DMS 273 (cell line): Measurements from ENCODE around the gene ME2.
"Not testable (repeated sequence)": the region's sequence is repeated elsewhere in the genome, so short reads cannot be mapped to it uniquely, and the experiment has no call there.

ENCODE experiments used
- DNase-seq: peaks from one replicate; lab custom pipeline; 2025; ENCODE audit not compliant: unreplicated experiment; lab: John Stamatoyannopoulos, UW

ME2 gene

DNA sequence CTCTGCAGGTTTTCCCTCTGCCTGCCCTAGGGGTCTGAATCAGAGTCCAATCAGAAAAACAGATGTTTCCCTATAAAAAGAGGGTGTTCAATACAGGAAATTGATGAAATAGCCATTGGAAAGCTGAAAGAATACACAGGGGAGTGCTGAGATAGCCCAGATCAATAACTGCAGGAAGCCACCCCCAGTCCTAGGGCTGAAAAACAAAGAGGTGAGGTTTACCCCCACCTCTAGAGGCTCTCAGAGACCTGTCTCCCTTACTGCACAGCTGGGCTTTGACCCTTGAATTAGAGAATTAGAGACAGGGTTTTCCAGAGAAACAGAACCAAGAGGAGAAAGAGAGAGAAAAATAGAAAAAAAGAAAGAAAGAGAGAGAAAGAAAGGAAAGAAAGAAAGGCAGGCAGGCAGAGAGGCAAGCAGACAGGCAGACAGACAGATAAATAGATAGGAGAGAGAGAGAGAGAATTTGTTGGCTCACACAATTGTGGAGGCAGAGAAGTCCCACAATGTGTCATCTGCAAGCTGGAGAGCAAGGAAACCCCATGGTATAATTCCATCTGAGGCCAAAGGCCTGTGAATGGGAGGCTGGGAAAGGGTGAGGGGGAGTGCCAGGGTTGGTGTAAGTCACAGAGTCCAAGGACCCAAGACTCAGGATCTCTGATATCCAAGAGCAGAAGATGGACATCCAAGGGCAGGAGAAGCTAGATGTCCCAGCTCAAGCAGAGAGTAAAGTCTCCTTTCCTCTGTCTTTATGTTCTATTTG, 18.9 kb upstream of the ME2 start:
- no peak for DNase-seq

GRCh38 chr18:50861617-50862016, 17.3 kb upstream of the ME2 start:
- DNase-seq: no peak

GRCh38 chr18:50862401-50862800, 16.5 kb upstream of the ME2 start:
- no peak for DNase-seq

GRCh38 chr18:50863840-50864375, 15.0 kb upstream of the ME2 start:
- DNase-seq: no peak

DNA sequence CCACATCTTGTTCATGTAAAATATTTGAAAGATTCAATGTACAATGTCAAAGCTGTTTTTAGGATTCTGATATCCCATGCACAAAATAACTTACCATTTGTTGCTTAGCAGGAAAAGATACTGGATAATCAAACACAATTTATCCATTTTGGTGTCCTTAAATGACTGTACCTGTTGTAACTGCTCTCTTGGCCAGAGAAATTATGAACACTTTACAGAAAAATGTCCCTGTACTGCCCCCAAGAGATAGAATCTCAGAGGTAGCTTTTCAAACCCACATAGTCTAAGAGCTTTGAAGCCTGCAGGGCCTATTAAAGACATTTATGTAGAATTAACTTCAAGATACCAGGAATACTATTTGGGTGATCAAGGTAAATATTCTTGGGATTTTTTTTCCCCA, 12.2 kb upstream of the ME2 start:
- peak; percentile 11 for DNase-seq

- no peak for DNase-seq
Observed at GRCh38 chr18:50869150-50869549, 9.8 kb upstream of the ME2 start.

GRCh38 chr18:50870138-50870845, 8.6 kb upstream of the ME2 start:
- no peak for DNase-seq

DNA sequence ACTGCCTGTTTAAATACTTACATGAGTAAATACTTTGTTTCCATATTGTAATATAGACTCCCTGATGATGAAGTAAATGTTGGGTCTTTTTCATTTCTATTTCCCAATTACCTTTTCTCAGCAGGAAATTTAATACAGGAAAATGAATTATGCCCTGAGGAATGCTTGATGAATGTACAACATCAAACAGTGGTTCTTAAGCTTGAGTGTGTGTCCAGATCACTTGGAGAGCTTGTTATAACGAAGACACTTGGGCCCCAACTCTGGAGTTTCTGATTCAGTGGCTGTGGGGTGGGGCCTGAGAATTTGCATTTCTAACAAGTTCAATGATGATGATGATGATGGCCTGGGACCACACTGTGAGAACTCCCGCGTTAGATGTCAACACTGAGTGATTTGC, 7.1 kb upstream of the ME2 start:
- DNase-seq: no peak

- peak; percentile 23 for DNase-seq
Observed at GRCh38 chr18:50875966-50876536, 2.9 kb upstream of the ME2 start.

- no peak for DNase-seq
Observed at GRCh38 chr18:50877545-50878265, 1.2 kb upstream of the ME2 start.

GRCh38 chr18:50879302-50880118, 592 bp downstream of the ME2 start:
- DNase-seq: peak; percentile 81

GRCh38 chr18:50880119-50880465, 1.2 kb downstream of the ME2 start:
- DNase-seq: peak; percentile 46

- not testable (repeated sequence) for DNase-seq
Observed at GRCh38 chr18:50880944-50881343, 2.0 kb downstream of the ME2 start.

DNA sequence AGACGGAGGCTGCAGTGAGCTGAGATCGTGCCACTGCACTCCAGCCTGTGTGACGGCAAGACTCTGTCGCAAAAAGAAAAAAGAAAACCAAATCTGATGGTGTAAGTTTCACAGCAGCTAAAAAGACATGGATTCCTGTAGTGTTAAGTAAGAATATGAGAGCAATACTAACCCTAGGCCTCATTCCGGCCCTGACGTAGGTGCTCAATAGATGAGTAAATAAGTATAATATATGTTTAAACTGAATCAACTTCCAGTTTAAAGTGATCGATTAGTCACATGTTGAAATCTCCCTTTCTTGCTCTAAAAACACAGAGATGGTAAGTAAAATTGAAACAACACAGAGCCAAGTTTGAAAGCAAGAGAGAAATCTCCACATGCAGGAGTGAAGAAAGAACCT, 8.0 kb downstream of the ME2 start:
- DNase-seq: no peak

DNA sequence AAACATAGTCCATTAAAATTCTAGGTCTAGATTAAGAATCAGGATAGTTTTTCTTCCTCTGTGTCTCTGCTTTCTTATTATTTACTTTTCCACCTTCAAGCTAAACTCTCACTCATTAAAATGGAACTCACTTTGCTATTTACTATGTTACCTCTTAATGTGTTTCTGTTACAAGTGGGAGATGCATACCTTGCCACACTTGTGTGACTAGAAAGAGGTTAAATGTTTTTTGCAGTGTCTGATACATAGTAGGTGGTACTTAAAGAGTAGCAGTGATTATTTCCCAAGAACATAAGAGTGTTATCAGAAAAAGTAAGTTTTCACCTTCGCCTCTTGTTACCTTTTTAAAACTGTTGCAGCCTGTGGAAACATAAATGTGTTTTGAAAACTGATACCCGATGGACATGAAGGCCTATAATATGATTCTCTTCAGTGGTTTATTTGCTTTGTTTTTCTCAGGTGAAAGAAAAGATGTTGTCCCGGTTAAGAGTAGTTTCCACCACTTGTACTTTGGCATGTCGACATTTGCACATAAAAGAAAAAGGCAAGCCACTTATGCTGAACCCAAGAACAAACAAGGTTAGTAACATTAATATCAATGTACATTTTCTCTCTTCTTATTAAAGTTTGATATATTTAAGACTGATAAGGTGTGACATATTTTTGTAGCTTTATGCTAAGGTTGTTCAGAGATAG, 16.6 kb downstream of the ME2 start:
- no peak for DNase-seq

GRCh38 chr18:50896093-50896492, 17.2 kb downstream of the ME2 start:
- DNase-seq: no peak

DNA sequence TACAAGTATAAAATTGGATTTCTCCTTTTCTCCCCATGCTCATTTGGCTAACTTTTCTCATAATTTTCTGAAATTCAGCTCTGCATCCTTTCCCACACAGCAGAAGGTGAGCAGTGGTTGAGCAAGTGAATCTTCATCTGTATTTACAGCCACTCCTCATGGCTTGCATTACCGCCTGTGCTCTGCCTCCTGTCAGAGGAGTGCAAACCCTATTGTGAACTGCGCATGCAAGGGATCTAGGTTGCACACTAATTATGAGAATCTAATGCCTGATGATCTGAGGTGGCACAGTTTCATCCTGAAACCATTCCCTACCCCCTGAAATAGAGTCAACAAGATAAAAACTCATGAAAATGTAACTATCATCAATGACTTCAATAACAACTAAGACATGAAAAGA, 20.0 kb downstream of the ME2 start:
- DNase-seq: no peak

DNA sequence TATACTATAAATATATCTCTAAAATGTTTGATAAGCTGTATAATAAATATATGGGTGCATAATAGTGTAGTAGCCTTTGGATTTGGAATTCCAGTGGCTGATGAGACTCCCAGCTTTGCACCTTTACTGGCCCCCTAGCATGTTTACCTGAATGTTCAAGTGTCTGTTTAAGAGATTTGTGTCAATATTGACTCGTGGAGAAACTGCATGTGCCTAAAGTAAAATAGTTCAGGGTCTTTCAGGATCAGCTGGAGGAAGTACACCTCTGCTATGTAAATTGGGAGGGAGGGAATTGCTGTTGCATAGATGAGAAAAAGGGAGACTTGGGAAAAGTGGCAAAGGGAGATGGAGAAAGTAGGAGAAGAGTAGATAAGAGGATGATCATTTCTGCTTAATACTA, 23.9 kb downstream of the ME2 start:
- DNase-seq: no peak

- no peak for DNase-seq
Observed at GRCh38 chr18:50906843-50907242, 27.9 kb downstream of the ME2 start.

GRCh38 chr18:50909261-50909660, 30.3 kb downstream of the ME2 start:
- DNase-seq: no peak
